HCT116 (cell line): ENCODE data around the gene AGAP1. TPM values are rescaled to one million over a fixed set of nuclear protein-coding genes. Genes with fewer than 3 reads are reported as not detected.

ENCODE experiments used
- ATAC-seq: fragments of 200-7000 bp; cut with Tn5 transposase; 2 replicates; pipeline ENCODE4 v1.9.1; 2020; ENCODE audit warnings: mild to moderate bottlenecking, moderate library complexity
- BruUV-seq: library from RNA; stranded (reverse); fragments of 400-500 nt; replicated peaks from 2 replicates; lab custom pipeline; 2021; lab: Mats Ljungman, UMichigan
- CTCF ChIA-PET: fragments of 300-600 bp; sonication (Branson Sonifier 250); formaldehyde crosslinking; loops from one replicate; lab custom pipeline; 2021; ENCODE audit warnings: antibody characterized with exemption; lab: Charles Lee
- POLR2A ChIA-PET: fragments of 300-600, 350-600 bp; sonication (Branson Sonifier 250); formaldehyde crosslinking; loops from one replicate; lab custom pipeline; 2021; ENCODE audit warnings: antibody characterized with exemption; lab: Charles Lee
- RAD21 ChIA-PET, 2 experiments: fragments of 300-600 bp; sonication (Branson Sonifier 250); formaldehyde crosslinking; loops; one replicate each; lab custom pipeline; 2023; ENCODE audit warnings: low total read pairs in 2 of 2; ENCODE audit not compliant: uncharacterized antibody in 2 of 2, unreplicated experiment in 2 of 2, low non-redundant PET in 1 of 2; lab: Charles Lee
- DNase-seq: peaks from one replicate; pipeline ENCODE4 v3.0.0-alpha.2; 2010; ENCODE audit warnings: low read depth, low spot score
- H2AFZ ChIP-seq: fragments of 200-600 bp; shearing (Covaris generic), sonication (generic); 2 replicates; pipeline ENCODE4 v1.6.1; 2017; ENCODE audit warnings: low read depth, mixed run types, mixed read lengths, antibody characterized with exemption, low read length; ENCODE audit not compliant: poor library complexity, severe bottlenecking
- H3K27ac ChIP-seq: 2 replicates; pipeline ENCODE4 v1.5.1; 2012; ENCODE audit warnings: low read depth, low read length
- H3K27me3 ChIP-seq: fragments of 200-600 bp; sonication (generic); 2 replicates; pipeline ENCODE4 v1.6.1; 2016; ENCODE audit warnings: mixed run types, low read length, mixed read lengths; ENCODE audit not compliant: insufficient read depth
- H3K36me3 ChIP-seq, 2 experiments: fragments of 200-500 bp in 1 of 2; fragments of 200-600 bp in 1 of 2; sonication (Bioruptor generic) in 1 of 2; sonication (generic) in 1 of 2; 2 replicates each; pipeline versions ENCODE4 v1.5.1 to v1.6.1; 2014 to 2016; ENCODE audit warnings: low read length in 2 of 2, inconsistent platforms in 1 of 2, mixed read lengths in 1 of 2, mixed run types in 1 of 2; ENCODE audit not compliant: insufficient read depth in 2 of 2, control insufficient read depth in 1 of 2
- H3K4me1 ChIP-seq, 2 experiments: fragments of 200-600 bp in 1 of 2; sonication (generic) in 1 of 2; 2 replicates each; pipeline versions ENCODE4 v1.5.1 to v1.6.1; 2012 to 2017; ENCODE audit warnings: low read length in 2 of 2, inconsistent platforms in 1 of 2, mild to moderate bottlenecking in 1 of 2, mixed read lengths in 1 of 2, mixed run types in 1 of 2, moderate library complexity in 1 of 2; ENCODE audit not compliant: insufficient read depth in 2 of 2, control insufficient read depth in 1 of 2
- H3K4me2 ChIP-seq: fragments of 200-600 bp; sonication (generic); 2 replicates; pipeline ENCODE4 v1.6.1; 2017; ENCODE audit warnings: mixed run types, low read length, mixed read lengths
- H3K4me3 ChIP-seq, 2 experiments: fragments of 200-600 bp in 1 of 2; sonication (generic) in 1 of 2; replicated peaks in 1 of 2; 2 replicates each; pipeline ENCODE4 v1.5.1; 2011 to 2016; ENCODE audit warnings: low read length in 2 of 2, control low read depth in 1 of 2, low read depth in 1 of 2, mild to moderate bottlenecking in 1 of 2, mixed read lengths in 1 of 2, mixed run types in 1 of 2
- H3K79me2 ChIP-seq: fragments of 200-600 bp; sonication (generic); 2 replicates; pipeline ENCODE4 v1.6.1; 2017; ENCODE audit warnings: mild to moderate bottlenecking, mixed run types, low read length, moderate library complexity, mixed read lengths; ENCODE audit not compliant: insufficient read depth
- H3K9ac ChIP-seq: fragments of 200-600 bp; sonication (generic); 2 replicates; pipeline ENCODE4 v1.6.1; 2016; ENCODE audit warnings: low read length, mixed read lengths
- H3K9me2 ChIP-seq: fragments of 200-600 bp; sonication (generic), shearing (Covaris generic); 2 replicates; pipeline ENCODE4 v1.6.1; 2017; ENCODE audit warnings: mixed run types, mild to moderate bottlenecking, moderate library complexity; ENCODE audit not compliant: insufficient read depth
- H3K9me3 ChIP-seq, 2 experiments: fragments of 200-500 bp in 1 of 2; fragments of 200-600 bp in 1 of 2; sonication (Bioruptor generic) in 1 of 2; sonication (generic) in 1 of 2; 2 replicates each; pipeline ENCODE4 v1.6.1; 2014 to 2017; ENCODE audit warnings: low read length in 2 of 2, mixed read lengths in 2 of 2, inconsistent platforms in 1 of 2, low read depth in 1 of 2, mild to moderate bottlenecking in 1 of 2, mixed run types in 1 of 2, moderate library complexity in 1 of 2; ENCODE audit not compliant: control insufficient read depth in 1 of 2, insufficient read depth in 1 of 2
- H4K20me1 ChIP-seq: fragments of 200-600 bp; sonication (generic), shearing (Covaris generic); 2 replicates; pipeline ENCODE4 v1.6.1; 2017; ENCODE audit warnings: mixed run types, mild to moderate bottlenecking, moderate library complexity; ENCODE audit not compliant: insufficient read depth
- ATF3 ChIP-seq: IDR thresholded peaks from 2 replicates; pipeline ENCODE4 v1.6.1; 2012
- CTCF ChIP-seq, 3 experiments: fragments of 200-600 bp in 1 of 3; sonication (generic) in 1 of 3; IDR thresholded peaks in 2 of 3; conservative IDR thresholded peaks in 1 of 3; 2 replicates each; pipeline ENCODE4 v1.5.1; 2012 to 2017; ENCODE audit warnings: low read depth in 2 of 3, low read length in 2 of 3, antibody characterized with exemption in 1 of 3, borderline replicate concordance in 1 of 3, control low read depth in 1 of 3, mild to moderate bottlenecking in 1 of 3, mixed read lengths in 1 of 3, mixed run types in 1 of 3, moderate library complexity in 1 of 3; ENCODE audit not compliant: insufficient read depth in 1 of 3
- ELF1 ChIP-seq: IDR thresholded peaks from 2 replicates; pipeline ENCODE4 v1.6.1; 2012; ENCODE audit warnings: low read depth, borderline replicate concordance
- EZH2 ChIP-seq: fragments of 200-600 bp; sonication (generic); IDR thresholded peaks from 2 replicates; pipeline ENCODE4 v1.6.1; 2017; ENCODE audit warnings: antibody characterized with exemption, mixed run types
- JUND ChIP-seq: IDR thresholded peaks from 2 replicates; pipeline ENCODE4 v1.6.1; 2012
- POLR2AphosphoS5 ChIP-seq: IDR thresholded peaks from 2 replicates; pipeline ENCODE4 v1.6.1; 2011; ENCODE audit warnings: mild to moderate bottlenecking, low read depth, low read length, moderate library complexity
- SIN3A ChIP-seq: IDR thresholded peaks from 2 replicates; pipeline ENCODE4 v1.6.1; 2012; ENCODE audit warnings: low read depth
- TCF7L2 ChIP-seq: IDR thresholded peaks from 2 replicates; pipeline ENCODE4 v1.7.0; 2011; ENCODE audit warnings: borderline replicate concordance, inconsistent platforms; ENCODE audit not compliant: insufficient read depth, insufficient read length; ENCODE audit errors: extremely low read depth
- ZFX ChIP-seq: fragments of 450-650 bp; IDR thresholded peaks from 2 replicates; pipeline ENCODE4 v1.6.1; 2017
- ZNF274 ChIP-seq: fragments of 200-500 bp; sonication (Bioruptor generic); IDR thresholded peaks from 2 replicates; pipeline ENCODE4 v1.6.1; 2014; ENCODE audit warnings: mild to moderate bottlenecking, low read depth, low read length, inconsistent platforms
- intact Hi-C: fragments of 100-400 bp; cut with micrococcal nuclease; formaldehyde crosslinking; loops from 2 replicates; pipeline ENCODE4 v1.10.0; 2022
- total RNA-seq: library from RNA; stranded (reverse); gene quantifications from one replicate; pipeline ENCODE4 v1.2.1, GENCODE V29; 2021; ENCODE audit not compliant: unreplicated experiment
- TF ChIP-seq, protein P1 (sequence below): IDR thresholded peaks from 2 replicates; pipeline ENCODE4 v1.6.1; 2011; ENCODE audit warnings: mild to moderate bottlenecking, low read length, moderate library complexity; ENCODE audit not compliant: insufficient replicate concordance; ENCODE audit errors: extremely low read depth
- TF ChIP-seq, protein P2 (sequence below): IDR thresholded peaks from 2 replicates; pipeline ENCODE4 v1.6.1; 2012

AGAP1 gene
- total RNA-seq, 1 experiment from 2014 or later, result 43.8 TPM

- TF ChIP-seq, protein P1, sequence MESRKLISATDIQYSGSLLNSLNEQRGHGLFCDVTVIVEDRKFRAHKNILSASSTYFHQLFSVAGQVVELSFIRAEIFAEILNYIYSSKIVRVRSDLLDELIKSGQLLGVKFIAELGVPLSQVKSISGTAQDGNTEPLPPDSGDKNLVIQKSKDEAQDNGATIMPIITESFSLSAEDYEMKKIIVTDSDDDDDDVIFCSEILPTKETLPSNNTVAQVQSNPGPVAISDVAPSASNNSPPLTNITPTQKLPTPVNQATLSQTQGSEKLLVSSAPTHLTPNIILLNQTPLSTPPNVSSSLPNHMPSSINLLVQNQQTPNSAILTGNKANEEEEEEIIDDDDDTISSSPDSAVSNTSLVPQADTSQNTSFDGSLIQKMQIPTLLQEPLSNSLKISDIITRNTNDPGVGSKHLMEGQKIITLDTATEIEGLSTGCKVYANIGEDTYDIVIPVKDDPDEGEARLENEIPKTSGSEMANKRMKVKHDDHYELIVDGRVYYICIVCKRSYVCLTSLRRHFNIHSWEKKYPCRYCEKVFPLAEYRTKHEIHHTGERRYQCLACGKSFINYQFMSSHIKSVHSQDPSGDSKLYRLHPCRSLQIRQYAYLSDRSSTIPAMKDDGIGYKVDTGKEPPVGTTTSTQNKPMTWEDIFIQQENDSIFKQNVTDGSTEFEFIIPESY, result no peak
- TF ChIP-seq EZH2 (no peak), ATF3 (no peak)
- TF ChIP-seq, protein P2, sequence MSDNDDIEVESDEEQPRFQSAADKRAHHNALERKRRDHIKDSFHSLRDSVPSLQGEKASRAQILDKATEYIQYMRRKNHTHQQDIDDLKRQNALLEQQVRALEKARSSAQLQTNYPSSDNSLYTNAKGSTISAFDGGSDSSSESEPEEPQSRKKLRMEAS, result no peak
Measured at GRCh38 chr2:235877275-235877802, 383.5 kb downstream of the AGAP1 start (continued).

DNA sequence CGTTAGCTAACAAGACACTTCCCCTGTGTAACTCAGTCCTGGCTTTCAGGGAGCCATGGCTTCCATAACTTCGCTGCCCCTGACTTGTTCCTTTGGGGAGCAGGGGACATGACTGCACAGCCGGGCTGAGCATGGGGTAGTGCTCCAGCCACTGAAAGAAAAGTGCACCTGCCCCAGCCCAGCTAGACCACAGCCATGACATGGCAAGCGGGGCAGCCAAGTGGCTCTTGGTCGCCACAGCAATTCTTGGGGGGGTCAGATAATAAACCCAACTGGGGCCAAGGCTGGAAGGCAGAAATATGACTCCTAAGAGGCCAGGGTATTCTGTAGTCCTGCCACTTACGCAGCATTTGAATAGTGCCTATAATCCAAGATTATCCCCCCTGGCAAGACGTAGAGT, 385.3 kb downstream of the AGAP1 start:
- Histone ChIP-seq H3K9me2 (no peaks in the 10 kb centered on the region), H3K9ac (no peak overlapping the region), H3K4me2 (no peak overlapping the region), H4K20me1 (no peaks in the 10 kb centered on the region), H2AFZ (no peak overlapping the region), H3K79me2 (no peaks in the 10 kb centered on the region), H3K27ac (no peak overlapping the region), H3K27me3 (no peaks in the 10 kb centered on the region), H3K4me3 (no peak overlapping the region), H3K4me1 (no peaks in the 10 kb centered on the region), H3K9me3 (no peaks in the 10 kb centered on the region), H3K36me3 (no peaks in the 10 kb centered on the region)
- ChIA-PET RAD21 (no interaction called here), POLR2A (no interaction called here), CTCF (no interaction called here)
- ATAC-seq (no peak), DNase-seq (no peak)
- TF ChIP-seq ZFX, result no peak
- no peak for TF ChIP-seq ATF3
- TF ChIP-seq JUND, result no peak
- TF ChIP-seq CTCF (IDR thresholded peaks at IDR 0.05 in 2 of 3, conservative IDR thresholded peaks at IDR 0.05 in 1 of 3; ENCODE audit: borderline replicate concordance in 1 of 3, insufficient read depth in 1 of 3, low read depth in 2 of 3, low read length in 2 of 3), result no peak
- no peak for TF ChIP-seq POLR2AphosphoS5
- no peak for TF ChIP-seq SIN3A
- no peak for TF ChIP-seq ELF1
- no peak for TF ChIP-seq ZNF274
- TF ChIP-seq TCF7L2, result no peak
- BruUV-seq, result no TSS peak
- intact Hi-C loops, result no loop called here
